ENCODE data around the gene EML3.

EML3 gene

GRCh38 chr11:62648967-62649364 is 36.4 kb upstream of the EML3 start:
- no peak overlapping the region for H3K4me3 ChIP-seq (ENCODE audit: low read depth, low read length)

GRCh38 chr11:62648185-62648966 is 35.8 kb upstream of the EML3 start:
- DNase-seq (ENCODE audit: low read depth), result no peak
- TF ChIP-seq CTCF (IDR thresholded peaks at IDR 0.05; ENCODE audit: low read depth, low read length, missing control alignments), result no peak
- H3K4me3 ChIP-seq (ENCODE audit: low read depth, low read length), result no peak overlapping the region
- in situ Hi-C loops (cut with HindIII; ENCODE audit: low sequenced_read_pairs), result no loop called here

More at GRCh38 chr11:62648967-62649364, 36.4 kb upstream of the EML3 start:
- in situ Hi-C loops (cut with HindIII; ENCODE audit: low sequenced_read_pairs), result no loop called here
- DNase-seq (ENCODE audit: low read depth), result no peak
- TF ChIP-seq CTCF (IDR thresholded peaks at IDR 0.05; ENCODE audit: low read depth, low read length, missing control alignments), result no peak

DNA sequence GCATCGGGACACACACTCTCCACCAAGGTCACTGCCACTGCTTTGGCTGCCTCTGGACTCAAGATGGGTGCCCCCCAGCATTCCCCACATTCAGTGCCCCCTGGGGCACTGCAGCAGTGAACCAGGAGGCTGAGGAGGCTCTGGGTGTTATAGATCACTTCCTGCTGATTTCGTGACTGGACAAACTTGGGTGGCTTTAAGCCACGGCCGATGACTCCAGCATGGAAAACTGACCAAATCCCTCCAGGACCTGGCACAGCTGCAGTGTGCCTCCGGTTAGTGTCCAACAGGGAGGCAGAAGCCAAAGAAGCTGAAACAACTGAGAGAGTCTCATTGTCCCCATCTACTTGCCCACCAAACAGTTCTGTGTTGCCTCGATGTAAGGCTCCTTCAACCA is 35.0 kb upstream of the EML3 start:
- H3K4me3 ChIP-seq (ENCODE audit: low read depth, low read length), result no peak overlapping the region
- TF ChIP-seq CTCF (IDR thresholded peaks at IDR 0.05; ENCODE audit: low read depth, low read length, missing control alignments), result no peak
- in situ Hi-C loops (cut with HindIII; ENCODE audit: low sequenced_read_pairs), result no loop called here
- DNase-seq (ENCODE audit: low read depth), result no peak

DNA sequence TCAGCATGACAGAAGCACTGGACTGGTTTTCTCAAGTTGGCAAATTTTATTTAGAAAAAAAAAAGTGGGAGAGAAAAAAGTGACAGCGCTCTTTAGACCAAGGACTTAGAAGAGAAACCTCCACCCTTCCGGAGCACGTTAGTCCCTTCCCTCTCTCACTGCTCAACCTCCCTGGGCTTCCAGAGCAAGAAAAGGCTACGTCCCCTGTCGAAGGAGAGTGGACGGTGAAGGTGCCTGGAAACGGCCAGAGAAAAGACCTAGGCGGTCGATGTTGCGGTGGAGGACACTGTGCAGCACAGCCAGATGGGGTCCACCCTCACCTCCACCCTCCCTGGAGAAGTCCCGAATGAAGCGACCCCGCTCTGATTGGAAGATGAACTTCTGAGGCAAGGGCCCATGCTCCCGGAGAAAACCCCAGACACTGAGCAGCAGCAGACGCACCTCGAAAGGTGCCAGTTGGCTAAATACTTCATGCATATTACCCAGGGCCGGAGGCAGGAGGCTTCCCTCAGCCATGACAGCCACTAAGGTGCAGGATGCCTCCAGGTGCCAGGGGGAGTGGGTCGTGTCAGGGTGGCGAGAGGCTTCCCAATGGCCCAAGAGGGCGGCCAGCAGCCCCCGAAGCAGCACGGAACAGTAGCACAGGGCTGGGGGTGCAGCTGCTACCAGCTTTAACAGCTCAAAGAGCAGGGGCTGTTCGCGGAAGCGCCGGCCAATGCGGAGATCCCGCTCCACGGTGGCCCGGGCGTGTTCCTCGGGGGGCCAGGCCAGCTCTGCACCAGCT is 34.4 kb upstream of the EML3 start:
- in situ Hi-C loops (cut with HindIII; ENCODE audit: low sequenced_read_pairs), result no loop called here
- no peak for DNase-seq (ENCODE audit: low read depth)
- H3K4me3 ChIP-seq (ENCODE audit: low read depth, low read length), result peak overlapping the region; percentile 81

GRCh38 chr11:62645946-62646824 is 33.6 kb upstream of the EML3 start, which contains the start of gene GANAB:
GANAB (minus strand) TSS chr11:62646613; CDS start chr11:62646599, 14 bp downstream.
- DNase-seq (ENCODE audit: low read depth), result peak; percentile 94
- TF ChIP-seq CTCF (IDR thresholded peaks at IDR 0.05; ENCODE audit: low read depth, low read length, missing control alignments), result no peak
- peak within 1 kb of the TSS; percentile 81 for H3K4me3 ChIP-seq (ENCODE audit: low read depth, low read length)
- in situ Hi-C loops (cut with HindIII; ENCODE audit: low sequenced_read_pairs), result no loop called here

More for the DNA sequence above, 34.4 kb upstream of the EML3 start:
- no peak for TF ChIP-seq CTCF (IDR thresholded peaks at IDR 0.05; ENCODE audit: low read depth, low read length, missing control alignments)

- peak overlapping the region; percentile 81 for H3K4me3 ChIP-seq (ENCODE audit: low read depth, low read length)
- no peak for TF ChIP-seq CTCF (IDR thresholded peaks at IDR 0.05; ENCODE audit: low read depth, low read length, missing control alignments)
- DNase-seq (ENCODE audit: low read depth), result no peak
- in situ Hi-C loops (cut with HindIII; ENCODE audit: low sequenced_read_pairs), result no loop called here
These were observed 33.0 kb upstream of the EML3 start for GRCh38 chr11:62645671-62645945.
